ENCODE data around the gene STMND1.

- TF ChIP-seq CTCF (conservative IDR thresholded peaks at IDR 0.05 in 1 of 2, IDR thresholded peaks at IDR 0.05 in 1 of 2; ENCODE audit: low read depth in 1 of 2, low read length in 2 of 2) = no peak
- no peak for TF ChIP-seq EZH2 (IDR thresholded peaks at IDR 0.05; ENCODE audit: low read length, missing control alignments)
Observed at GRCh38 chr6:17144016-17144415, 42.2 kb downstream of the STMND1 start.

Measured in fibroblast of lung (primary cell).